IMR-90 (cell line): ENCODE measurements around the gene FAM180A. TPM values are rescaled to one million over a fixed set of nuclear protein-coding genes. Genes with fewer than 3 reads are reported as not detected.

Source experiments
- ATAC-seq: fragments of 200-7000 bp; cut with Tn5 transposase; 2 replicates; pipeline ENCODE4 v1.9.1; 2020; ENCODE audit warnings: low read depth, mild to moderate bottlenecking, moderate library complexity
- BruUV-seq: library from RNA; stranded (reverse); fragments of 400-500 nt; replicated peaks from 2 replicates; lab custom pipeline; 2021; lab: Mats Ljungman, UMichigan
- CTCF ChIA-PET: fragments of 300-600 bp; formaldehyde crosslinking; extraction: SDS; loops from one replicate; lab custom pipeline; 2021; ENCODE audit warnings: antibody characterized with exemption; lab: Yijun Ruan, JAX
- POLR2A ChIA-PET: fragments of 300-600 bp; sonication (Branson Sonifier 250); formaldehyde crosslinking; loops from one replicate; lab custom pipeline; 2022; ENCODE audit warnings: antibody characterized with exemption; ENCODE audit not compliant: unreplicated experiment; lab: Charles Lee
- DNase-seq: peaks from one replicate; pipeline ENCODE4 v3.0.0; 2013
- H2AFZ ChIP-seq: replicated peaks from 2 replicates; pipeline ENCODE3; 2013; ENCODE audit warnings: low read length, mild to moderate bottlenecking; ENCODE audit not compliant: poor library complexity
- H2AK5ac ChIP-seq: 2 replicates; pipeline ENCODE4 v1.6.1; 2013; ENCODE audit warnings: low read depth, low read length, inconsistent platforms
- H2AK9ac ChIP-seq: replicated peaks from 2 replicates; pipeline ENCODE3; 2013; ENCODE audit warnings: mild to moderate bottlenecking, low read depth, low read length, moderate library complexity; ENCODE audit not compliant: poor library complexity
- H2BK120ac ChIP-seq: 2 replicates; pipeline ENCODE4 v1.6.1; 2013; ENCODE audit warnings: low read depth, low read length, inconsistent platforms
- H2BK15ac ChIP-seq: 3 replicates; pipeline ENCODE4 v1.6.1; 2013; ENCODE audit warnings: low read depth, low read length, inconsistent platforms
- H2BK20ac ChIP-seq: 2 replicates; pipeline ENCODE4 v1.6.1; 2013; ENCODE audit warnings: low read depth, mild to moderate bottlenecking, inconsistent platforms, low read length, moderate library complexity
- H2BK5ac ChIP-seq: 2 replicates; pipeline ENCODE4 v1.6.1; 2013; ENCODE audit warnings: mild to moderate bottlenecking, low read depth, low read length, inconsistent platforms; ENCODE audit not compliant: poor library complexity, severe bottlenecking
- H3K14ac ChIP-seq: replicated peaks from 2 replicates; pipeline ENCODE4 v1.6.1; 2013; ENCODE audit warnings: low read depth, low read length, inconsistent platforms
- H3K18ac ChIP-seq: 2 replicates; pipeline ENCODE4 v1.6.1; 2013; ENCODE audit warnings: low read depth, low read length, control low read depth
- H3K23ac ChIP-seq: 2 replicates; pipeline ENCODE4 v1.6.1; 2013; ENCODE audit warnings: low read depth, low read length, inconsistent platforms
- H3K27ac ChIP-seq: 2 replicates; pipeline ENCODE4 v1.5.1; 2013; ENCODE audit warnings: mild to moderate bottlenecking, control low read depth, low read length; ENCODE audit not compliant: insufficient read depth
- H3K27me3 ChIP-seq: 2 replicates; pipeline ENCODE4 v1.6.1; 2013; ENCODE audit warnings: low read length; ENCODE audit not compliant: control insufficient read depth, insufficient read depth
- H3K36me3 ChIP-seq: 2 replicates; pipeline ENCODE4 v1.6.1; 2013; ENCODE audit warnings: low read length, mixed read lengths; ENCODE audit not compliant: control insufficient read depth, insufficient read depth
- H3K4ac ChIP-seq: 2 replicates; pipeline ENCODE4 v1.6.1; 2013; ENCODE audit warnings: low read depth, low read length, inconsistent platforms
- H3K4me1 ChIP-seq: 2 replicates; pipeline ENCODE4 v1.6.1; 2013; ENCODE audit warnings: low read length, mixed read lengths; ENCODE audit not compliant: control insufficient read depth, insufficient read depth
- H3K4me2 ChIP-seq: 2 replicates; pipeline ENCODE4 v1.6.1; 2013; ENCODE audit warnings: low read depth, mild to moderate bottlenecking, control low read depth, low read length, moderate library complexity
- H3K4me3 ChIP-seq: 2 replicates; pipeline ENCODE4 v1.5.1; 2013; ENCODE audit warnings: low read depth, mild to moderate bottlenecking, control low read depth, low read length, moderate library complexity; ENCODE audit not compliant: insufficient read depth
- H3K56ac ChIP-seq: 2 replicates; pipeline ENCODE4 v1.6.1; 2013; ENCODE audit warnings: low read length, inconsistent platforms; ENCODE audit not compliant: insufficient read depth; ENCODE audit errors: extremely low read depth
- H3K79me1 ChIP-seq, 2 experiments: 2 replicates each; pipeline ENCODE4 v1.6.1; 2013; ENCODE audit warnings: low read length in 2 of 2, inconsistent platforms in 1 of 2, low read depth in 1 of 2
- H3K9ac ChIP-seq: 2 replicates; pipeline ENCODE4 v1.6.1; 2013; ENCODE audit warnings: low read depth, low read length, control low read depth
- H3K9me1 ChIP-seq: 2 replicates; pipeline ENCODE4 v1.6.1; 2013; ENCODE audit warnings: low read length, inconsistent platforms; ENCODE audit not compliant: insufficient read depth
- H3K9me3 ChIP-seq: 2 replicates; pipeline ENCODE4 v1.6.1; 2013; ENCODE audit warnings: low read length; ENCODE audit not compliant: control insufficient read depth, insufficient read depth
- H4K20me1 ChIP-seq: 2 replicates; pipeline ENCODE4 v1.6.1; 2013; ENCODE audit warnings: low read length, inconsistent platforms; ENCODE audit not compliant: insufficient read depth
- H4K5ac ChIP-seq: 2 replicates; pipeline ENCODE4 v1.6.1; 2013; ENCODE audit warnings: mild to moderate bottlenecking, low read depth, low read length, control low read depth
- H4K8ac ChIP-seq, 2 experiments: 2 replicates each; pipeline ENCODE4 v1.6.1; 2013; ENCODE audit warnings: low read depth in 2 of 2, low read length in 2 of 2, control low read depth in 1 of 2, inconsistent platforms in 1 of 2
- H4K91ac ChIP-seq: 2 replicates; pipeline ENCODE4 v1.6.1; 2013; ENCODE audit warnings: low read depth, low read length, inconsistent platforms; ENCODE audit not compliant: insufficient read depth
- BHLHE40 ChIP-seq: fragments of 150-350 bp; IDR thresholded peaks from 2 replicates; pipeline ENCODE4 v1.6.1; 2016; ENCODE audit warnings: mild to moderate bottlenecking, low read depth, low read length
- CEBPB ChIP-seq: IDR thresholded peaks from 2 replicates; pipeline ENCODE4 v1.6.1; 2012; ENCODE audit warnings: low read depth, low read length, improper control_type of control experiment
- CHD1 ChIP-seq: IDR thresholded peaks from 2 replicates; pipeline ENCODE4 v1.6.1; 2012; ENCODE audit warnings: low read depth, low read length, improper control_type of control experiment
- CTCF ChIP-seq: conservative IDR thresholded peaks from 2 replicates; pipeline ENCODE4 v1.5.1; 2012; ENCODE audit warnings: mild to moderate bottlenecking, low read depth, low read length, improper control_type of control experiment
- ELK1 ChIP-seq: fragments of 150-350 bp; IDR thresholded peaks from 2 replicates; pipeline ENCODE4 v1.6.1; 2016; ENCODE audit warnings: low read depth, mild to moderate bottlenecking, low read length, moderate library complexity, borderline replicate concordance
- FOS ChIP-seq: fragments of 150-350 bp; IDR thresholded peaks from 2 replicates; pipeline ENCODE4 v1.6.1; 2016; ENCODE audit warnings: low read depth, low read length
- MAFK ChIP-seq: IDR thresholded peaks from 2 replicates; pipeline ENCODE4 v1.6.1; 2012; ENCODE audit warnings: low read depth, low read length, improper control_type of control experiment
- MAZ ChIP-seq: IDR thresholded peaks from 2 replicates; pipeline ENCODE4 v1.6.1; 2012; ENCODE audit warnings: low read depth, mild to moderate bottlenecking, low read length, improper control_type of control experiment, moderate library complexity, borderline replicate concordance
- MXI1 ChIP-seq: IDR thresholded peaks from 2 replicates; pipeline ENCODE4 v1.6.1; 2012; ENCODE audit warnings: low read depth, mild to moderate bottlenecking, low read length, moderate library complexity, borderline replicate concordance
- NFE2L2 ChIP-seq: fragments of 150-350 bp; IDR thresholded peaks from 2 replicates; pipeline ENCODE4 v1.6.1; 2016; ENCODE audit warnings: low read depth, mild to moderate bottlenecking, low read length
- POLR2A ChIP-seq: IDR thresholded peaks from 2 replicates; pipeline ENCODE4 v1.6.1; 2012; ENCODE audit warnings: mild to moderate bottlenecking, low read depth, low read length
- RAD21 ChIP-seq: IDR thresholded peaks from 2 replicates; pipeline ENCODE4 v1.6.1; 2012; ENCODE audit warnings: low read length, improper control_type of control experiment
- RCOR1 ChIP-seq: IDR thresholded peaks from 2 replicates; pipeline ENCODE4 v1.6.1; 2012; ENCODE audit warnings: mild to moderate bottlenecking, low read length, improper control_type of control experiment; ENCODE audit not compliant: insufficient replicate concordance
- RFX5 ChIP-seq: IDR thresholded peaks from 2 replicates; pipeline ENCODE4 v1.8.0; 2012; ENCODE audit warnings: low read depth, mild to moderate bottlenecking, low read length, moderate library complexity
- SMC3 ChIP-seq: fragments of 150-350 bp; IDR thresholded peaks from 2 replicates; pipeline ENCODE4 v1.6.1; 2016; ENCODE audit warnings: low read depth, mild to moderate bottlenecking, antibody characterized with exemption, low read length, moderate library complexity
- USF2 ChIP-seq: fragments of 150-350 bp; IDR thresholded peaks from 2 replicates; pipeline ENCODE4 v1.6.1; 2017; ENCODE audit warnings: mild to moderate bottlenecking, antibody characterized with exemption, low read length, low read depth
- WGBS, 2 experiments: methylation state at CpG; one replicate each; pipeline versions ENCODE4 v1.1.5 to v1.1.7; 2013; ENCODE audit warnings: missing lambda C conversion rate in 2 of 2; ENCODE audit not compliant: insufficient read length in 1 of 2; ENCODE audit errors: extremely low coverage in 2 of 2; 5-methylcytosine and 5-hydroxymethylcytosine counted together
- dilution Hi-C: fragments of 300-500 bp; cut with HindIII; formaldehyde crosslinking; loops from one replicate; pipeline ENCODE4 v1.14.3; 2018; ENCODE audit warnings: low sequenced_read_pairs; ENCODE audit not compliant: unreplicated experiment
- in situ Hi-C: fragments of 300-500 bp; cut with MboI; formaldehyde crosslinking; loops from 3 replicates; pipeline ENCODE4 v1.14.3; 2019; ENCODE audit warnings: low sequenced_read_pairs, inconsistent platforms, mixed read lengths
- intact Hi-C: fragments of 100-400 bp; cut with micrococcal nuclease; formaldehyde crosslinking; loops from 2 replicates; pipeline ENCODE4 v1.10.0; 2022
- polyA plus RNA-seq, 3 experiments: library from polyadenylated mRNA; depleted of rRNA; stranded (reverse); fragments of >200 nt; gene quantifications; 2 replicates each; pipeline ENCODE4 v1.2.3, GENCODE V29; 2012; ENCODE audit warnings: low replicate concordance in 1 of 3
- total RNA-seq: library from RNA; depleted of rRNA; stranded (reverse); fragments of >200 nt; gene quantifications from 2 replicates; pipeline ENCODE4 v1.2.3, GENCODE V29; 2012

FAM180A gene
- total and polyA plus RNA-seq, 2 of the 4 experiments (the other 2 are of a cell fraction): 1.3 to 2.0 TPM

GRCh38 chr7:135728136-135728669, 20.4 kb downstream of the FAM180A start, which contains the start of gene SLC13A4:
Gene SLC13A4, minus strand, starts transcription at chr7:135728186. Its CDS starts 690 bp downstream, at chr7:135727496.
- no peaks in the 10 kb centered on the region for H3K9me3 ChIP-seq
- no peak within 1 kb of the TSS for H2BK15ac ChIP-seq
- no peak for ATAC-seq
- no peaks in the 10 kb centered on the region for H4K20me1 ChIP-seq
- BruUV-seq: no TSS peak
- no peaks in the 10 kb centered on the region for H3K4me1 ChIP-seq
- no peaks in the 10 kb centered on the region for H3K9me1 ChIP-seq
- ChIA-PET CTCF (no interaction called here), POLR2A (no interaction called here)
- DNase-seq: no peak
- TF ChIP-seq MAFK (no peak), POLR2A (no peak), RFX5 (no peak), FOS (no peak), USF2 (no peak), CEBPB (no peak), NFE2L2 (no peak), ELK1 (no peak), BHLHE40 (no peak), SMC3 (no peak), MXI1 (no peak), RAD21 (no peak), MAZ (no peak), RCOR1 (no peak), CTCF (no peak), CHD1 (no peak)
- no peak within 1 kb of the TSS for H2AK9ac ChIP-seq
- no peak within 1 kb of the TSS for H3K4ac ChIP-seq
- no peak within 1 kb of the TSS for H3K27ac ChIP-seq
- H2BK120ac ChIP-seq: no peak within 1 kb of the TSS
- H2BK20ac ChIP-seq: no peak within 1 kb of the TSS
- H2AFZ ChIP-seq: peak within 1 kb of the TSS; percentile 10
- WGBS, 2 experiments: 56% methylated on average over 7 of the region's 11 CpGs; no CpG with 5 or more reads in 1 of the 2 experiments
- H3K79me1 ChIP-seq: no peaks in the 10 kb centered on the region
- H3K27me3 ChIP-seq: no peaks in the 10 kb centered on the region; the same call in 1 of the 2 replicates
- in situ Hi-C loops: no loop called here
- no peak within 1 kb of the TSS for H3K23ac ChIP-seq
- H3K9ac ChIP-seq: no peak within 1 kb of the TSS
- H3K36me3 ChIP-seq: no peaks in the 10 kb centered on the region
- H4K5ac ChIP-seq: no peak within 1 kb of the TSS
- dilution Hi-C loops: no loop called here
- H4K8ac ChIP-seq: no peak within 1 kb of the TSS
- no peak within 1 kb of the TSS for H3K4me3 ChIP-seq
- H4K91ac ChIP-seq: no peak within 1 kb of the TSS
- no peak within 1 kb of the TSS for H2AK5ac ChIP-seq
- intact Hi-C loops: no loop called here
- no peak within 1 kb of the TSS for H2BK5ac ChIP-seq
- H3K18ac ChIP-seq: no peak within 1 kb of the TSS
- no peak within 1 kb of the TSS for H3K4me2 ChIP-seq
- H3K14ac ChIP-seq: no peak within 1 kb of the TSS; the same call in 1 of the 2 replicates
- H3K56ac ChIP-seq: no peak within 1 kb of the TSS
